Measurements from ENCODE around the gene ZNF831.

DNA sequence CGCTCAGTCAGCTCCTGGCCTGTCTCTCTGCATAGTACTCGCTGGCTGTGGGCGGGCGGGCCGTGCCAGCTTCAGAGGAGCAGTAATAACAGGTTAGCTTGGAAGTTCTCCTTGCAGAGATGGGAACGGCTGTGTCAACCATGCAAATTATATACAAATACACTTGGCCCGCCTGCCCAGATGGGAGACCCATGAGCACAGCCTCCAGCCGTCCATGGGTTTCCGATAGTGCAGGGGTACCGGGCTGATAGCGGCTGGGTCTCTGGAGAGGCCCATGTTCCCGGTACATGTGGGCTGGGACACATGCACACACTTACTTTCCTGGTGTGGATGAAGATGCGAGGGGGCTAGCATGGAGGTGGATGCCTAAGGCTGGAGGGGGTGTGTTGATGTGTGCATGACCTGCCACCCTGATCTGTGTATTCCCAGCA lies 12.8 kb upstream of the ZNF831 start:
- TF ChIP-seq POLR2A (IDR thresholded peaks at IDR 0.05; ENCODE audit: low read depth, low read length): no peak
- TF ChIP-seq TAF1 (IDR thresholded peaks at IDR 0.05; ENCODE audit: low read depth, low read length): no peak

Measured in GM12891 (cell line).